Neural progenitor cell (in vitro differentiated cells): ENCODE results near the gene TPBGL. TPM values are rescaled to one million over a fixed set of nuclear protein-coding genes. Genes with fewer than 3 reads are reported as not detected.

Experiments used
- DNase-seq: peaks from one replicate; pipeline ENCODE4 v3.0.0-alpha.2; 2016; ENCODE audit warnings: low spot score
- H2AFZ ChIP-seq: fragments of 200-600 bp; sonication (generic); replicated peaks from 2 replicates; pipeline ENCODE4 v1.6.1; 2016; ENCODE audit warnings: antibody characterized with exemption
- H3F3A ChIP-seq: fragments of 200-600 bp; sonication (generic); 2 replicates; pipeline ENCODE4 v1.6.1; 2016; ENCODE audit warnings: antibody characterized with exemption, low read depth
- H3K27ac ChIP-seq: fragments of 200-600 bp; sonication (generic); 2 replicates; pipeline ENCODE4 v1.5.1; 2016; ENCODE audit warnings: mild to moderate bottlenecking
- H3K27me3 ChIP-seq: fragments of 200-600 bp; sonication (generic); 2 replicates; pipeline ENCODE4 v1.6.1; 2016; ENCODE audit warnings: mild to moderate bottlenecking, moderate library complexity
- H3K36me3 ChIP-seq: fragments of 200-600 bp; sonication (generic); 2 replicates; pipeline ENCODE4 v1.5.1; 2016
- H3K4me1 ChIP-seq: fragments of 200-600 bp; sonication (generic); 2 replicates; pipeline ENCODE4 v1.6.1; 2016; ENCODE audit warnings: mixed run types
- H3K4me2 ChIP-seq: fragments of 200-600 bp; sonication (generic); 2 replicates; pipeline ENCODE4 v1.6.1; 2016
- H3K4me3 ChIP-seq: fragments of 200-600 bp; sonication (generic); 2 replicates; pipeline ENCODE4 v1.5.1; 2016
- H3K79me2 ChIP-seq: fragments of 200-600 bp; sonication (generic); 2 replicates; pipeline ENCODE4 v1.6.1; 2016; ENCODE audit warnings: low read depth
- H3K9ac ChIP-seq: fragments of 200-600 bp; sonication (generic); 2 replicates; pipeline ENCODE4 v1.6.1; 2016
- H3K9me3 ChIP-seq: fragments of 200-600 bp; sonication (generic); 2 replicates; pipeline ENCODE4 v1.5.1; 2016; ENCODE audit warnings: low read depth
- H4K20me1 ChIP-seq: fragments of 200-600 bp; sonication (generic); 2 replicates; pipeline ENCODE4 v1.6.1; 2016; ENCODE audit warnings: low read depth
- H3K27ac Mint-ChIP-seq: 3 replicates; pipeline ENCODE4 v1.8.0; 2021; ENCODE audit warnings: mixed read lengths
- H3K27me3 Mint-ChIP-seq: 2 replicates; pipeline ENCODE4 v1.8.0; 2022; ENCODE audit warnings: low read depth, mild to moderate bottlenecking, inconsistent platforms, moderate library complexity, mixed read lengths; ENCODE audit not compliant: insufficient read depth
- H3K36me3 Mint-ChIP-seq: 3 replicates; pipeline ENCODE4 v1.8.0; 2021; ENCODE audit warnings: mixed read lengths
- H3K4me1 Mint-ChIP-seq: 3 replicates; pipeline ENCODE4 v1.8.0; 2021; ENCODE audit warnings: mixed read lengths
- H3K4me3 Mint-ChIP-seq: 3 replicates; pipeline ENCODE4 v1.8.0; 2021; ENCODE audit warnings: mild to moderate bottlenecking, moderate library complexity, mixed read lengths
- H3K9me3 Mint-ChIP-seq: 3 replicates; pipeline ENCODE4 v1.8.0; 2020; ENCODE audit warnings: mixed read lengths
- EZH2 ChIP-seq: fragments of 200-600 bp; sonication (generic); IDR thresholded peaks from 2 replicates; pipeline ENCODE4 v1.6.1; 2017; ENCODE audit warnings: antibody characterized with exemption, mild to moderate bottlenecking, moderate library complexity
- EZH2phosphoT487 ChIP-seq: fragments of 200-600 bp; sonication (generic); IDR thresholded peaks from 2 replicates; pipeline ENCODE4 v1.6.1; 2017; ENCODE audit warnings: antibody characterized with exemption
- total RNA-seq: library from RNA; depleted of rRNA; stranded (reverse); fragments of >200 nt; gene quantifications from 2 replicates; pipeline ENCODE4 v1.2.3, GENCODE V29; 2015; ENCODE audit warnings: low replicate concordance
- TF ChIP-seq, protein P1 (sequence below): fragments of 200-600 bp; sonication (generic); IDR thresholded peaks from 2 replicates; pipeline ENCODE4 v1.5.1; 2017; ENCODE audit warnings: antibody characterized with exemption, mild to moderate bottlenecking

The TPBGL gene
- total RNA-seq, 1 donor from 2014 or later = not detected

DNA sequence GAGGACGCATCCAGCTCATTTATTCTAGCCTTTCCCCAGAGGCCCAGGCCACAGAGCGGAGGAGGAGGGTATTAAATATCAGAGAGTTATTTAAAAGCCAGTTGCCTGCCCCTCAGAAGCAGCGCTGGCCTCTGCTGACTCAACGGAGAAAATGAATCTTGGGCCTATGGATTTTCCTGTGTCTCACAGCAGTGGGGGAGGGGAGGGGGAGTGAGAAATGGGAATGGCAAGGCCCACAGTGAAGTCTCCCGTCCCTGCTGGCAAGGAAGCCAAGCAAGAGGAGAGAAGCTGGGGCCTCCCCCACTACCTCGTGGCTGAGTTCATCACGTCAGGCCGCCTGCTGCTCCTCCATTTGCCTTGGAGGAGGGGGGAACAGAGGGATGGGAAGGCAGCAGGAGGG is 4.5 kb upstream of the TPBGL start:
- Histone ChIP-seq H3K36me3 (no peaks in the 10 kb centered on the region), H3K9ac (no peak overlapping the region), H3F3A (no peaks in the 10 kb centered on the region), H2AFZ (no peak overlapping the region), H3K79me2 (no peaks in the 10 kb centered on the region), H3K4me3 (no peak overlapping the region), H3K27ac (no peak overlapping the region), H4K20me1 (peaks cover 38% of the 10 kb centered on the region), H3K27me3 (peaks cover 40% of the 10 kb centered on the region), H3K4me2 (no peak overlapping the region), H3K9me3 (no peaks in the 10 kb centered on the region), H3K4me1 (peaks cover 13% of the 10 kb centered on the region)
- no peak for DNase-seq
- Mint-ChIP-seq H3K27ac (no peak overlapping the region), H3K27me3 (peaks cover 23% of the 10 kb centered on the region), H3K36me3 (no peaks in the 10 kb centered on the region), H3K9me3 (no peaks in the 10 kb centered on the region), H3K4me3 (no peak overlapping the region), H3K4me1 (peaks cover 10% of the 10 kb centered on the region)
- TF ChIP-seq, protein P1, sequence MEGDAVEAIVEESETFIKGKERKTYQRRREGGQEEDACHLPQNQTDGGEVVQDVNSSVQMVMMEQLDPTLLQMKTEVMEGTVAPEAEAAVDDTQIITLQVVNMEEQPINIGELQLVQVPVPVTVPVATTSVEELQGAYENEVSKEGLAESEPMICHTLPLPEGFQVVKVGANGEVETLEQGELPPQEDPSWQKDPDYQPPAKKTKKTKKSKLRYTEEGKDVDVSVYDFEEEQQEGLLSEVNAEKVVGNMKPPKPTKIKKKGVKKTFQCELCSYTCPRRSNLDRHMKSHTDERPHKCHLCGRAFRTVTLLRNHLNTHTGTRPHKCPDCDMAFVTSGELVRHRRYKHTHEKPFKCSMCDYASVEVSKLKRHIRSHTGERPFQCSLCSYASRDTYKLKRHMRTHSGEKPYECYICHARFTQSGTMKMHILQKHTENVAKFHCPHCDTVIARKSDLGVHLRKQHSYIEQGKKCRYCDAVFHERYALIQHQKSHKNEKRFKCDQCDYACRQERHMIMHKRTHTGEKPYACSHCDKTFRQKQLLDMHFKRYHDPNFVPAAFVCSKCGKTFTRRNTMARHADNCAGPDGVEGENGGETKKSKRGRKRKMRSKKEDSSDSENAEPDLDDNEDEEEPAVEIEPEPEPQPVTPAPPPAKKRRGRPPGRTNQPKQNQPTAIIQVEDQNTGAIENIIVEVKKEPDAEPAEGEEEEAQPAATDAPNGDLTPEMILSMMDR = no peak
- TF ChIP-seq EZH2 (no peak), EZH2phosphoT487 (no peak)

GRCh38 chr11:75237050-75237449 is 3.5 kb upstream of the TPBGL start:
- peaks cover 38% of the 10 kb centered on the region for H4K20me1 ChIP-seq
- H3K36me3 Mint-ChIP-seq = no peaks in the 10 kb centered on the region
- H3K36me3 ChIP-seq = no peaks in the 10 kb centered on the region
- H3K27me3 ChIP-seq = peaks cover 50% of the 10 kb centered on the region
- H3K27me3 Mint-ChIP-seq = peaks cover 24% of the 10 kb centered on the region
- H3K9ac ChIP-seq = no peak overlapping the region
- H3K9me3 Mint-ChIP-seq = no peaks in the 10 kb centered on the region
- DNase-seq = no peak
- no peak overlapping the region for H2AFZ ChIP-seq
- no peaks in the 10 kb centered on the region for H3F3A ChIP-seq
- no peak overlapping the region for H3K4me3 ChIP-seq
- TF ChIP-seq, protein P1 = no peak
- TF ChIP-seq EZH2phosphoT487 = no peak
- no peak for TF ChIP-seq EZH2
- H3K27ac Mint-ChIP-seq = no peak overlapping the region
- no peak overlapping the region for H3K4me2 ChIP-seq
- H3K4me1 ChIP-seq = peaks cover 13% of the 10 kb centered on the region
- peaks cover 10% of the 10 kb centered on the region for H3K4me1 Mint-ChIP-seq
- H3K79me2 ChIP-seq = no peaks in the 10 kb centered on the region
- H3K27ac ChIP-seq = no peak overlapping the region
- no peak overlapping the region for H3K4me3 Mint-ChIP-seq
- H3K9me3 ChIP-seq = no peaks in the 10 kb centered on the region

DNA sequence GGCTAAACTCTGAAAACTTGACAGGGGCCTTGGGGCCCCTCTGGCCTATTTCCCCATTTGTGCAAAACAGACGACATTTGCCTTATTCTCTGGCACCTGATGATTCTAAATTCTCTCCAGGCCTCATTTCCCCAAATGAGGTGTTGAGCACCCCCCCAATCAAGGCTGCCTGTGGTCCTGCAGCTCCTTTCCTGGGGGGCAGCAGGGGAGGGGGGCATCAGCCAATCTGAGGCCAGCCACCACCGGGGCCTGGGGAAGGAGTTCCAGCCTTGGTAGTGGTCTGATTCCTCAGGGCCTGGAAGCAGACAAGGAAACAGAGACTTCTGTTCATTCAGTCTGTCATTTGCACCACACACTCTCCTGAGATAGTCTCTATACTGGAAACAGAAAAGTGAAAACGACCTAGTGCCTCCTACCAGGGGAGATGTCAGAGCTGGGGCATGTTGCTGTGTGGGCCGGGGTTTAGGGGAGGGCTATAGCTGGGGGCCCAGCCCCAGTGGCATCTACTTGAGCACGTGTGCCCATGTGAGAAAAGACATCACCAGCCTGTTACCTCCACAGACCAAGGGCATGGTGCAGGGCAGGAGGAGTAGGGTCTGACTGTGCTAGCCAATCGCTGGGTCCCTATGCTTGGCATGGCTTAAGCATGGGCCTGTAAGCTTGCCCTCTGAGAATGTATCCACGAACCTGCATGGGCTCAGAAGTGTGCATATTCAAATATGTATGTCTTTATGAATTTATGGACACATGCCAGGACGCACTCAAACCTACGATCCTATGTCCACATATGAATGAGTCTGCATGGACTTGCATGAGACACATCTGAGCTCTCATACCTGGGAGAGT is 1.8 kb upstream of the TPBGL start:
- Histone ChIP-seq H4K20me1 (peaks cover 30% of the 10 kb centered on the region), H3F3A (no peaks in the 10 kb centered on the region), H3K27me3 (peaks cover 68% of the 10 kb centered on the region), H3K4me1 (peaks cover 17% of the 10 kb centered on the region), H3K9ac (no peak overlapping the region), H3K79me2 (no peaks in the 10 kb centered on the region), H2AFZ (no peak overlapping the region), H3K4me2 (no peak overlapping the region), H3K36me3 (no peaks in the 10 kb centered on the region), H3K4me3 (no peak overlapping the region), H3K27ac (no peak overlapping the region), H3K9me3 (no peaks in the 10 kb centered on the region)
- peak overlapping the region; percentile 72 for H3K4me3 Mint-ChIP-seq
- H3K36me3 Mint-ChIP-seq = no peaks in the 10 kb centered on the region
- peaks cover 14% of the 10 kb centered on the region for H3K4me1 Mint-ChIP-seq
- TF ChIP-seq EZH2phosphoT487 = no peak
- no peak for TF ChIP-seq EZH2
- TF ChIP-seq, protein P1 = no peak
- no peaks in the 10 kb centered on the region for H3K9me3 Mint-ChIP-seq
- DNase-seq = no peak
- peaks cover 37% of the 10 kb centered on the region for H3K27me3 Mint-ChIP-seq
- H3K27ac Mint-ChIP-seq = no peak overlapping the region
